Measurements from ENCODE around the gene FUBP1. TPM values are rescaled to one million over a fixed set of nuclear protein-coding genes. Genes with fewer than 3 reads are reported as not detected.
A peak's percentile ranks its signal among the peaks of the same experiment; 100 is the strongest.

The FUBP1 gene
- total and polyA plus RNA-seq, 9 of the 15 experiments (the other 6 are each of a cell fraction or from before 2014, with no cell fraction given), result 104 to 294 (median 213) TPM

DNA sequence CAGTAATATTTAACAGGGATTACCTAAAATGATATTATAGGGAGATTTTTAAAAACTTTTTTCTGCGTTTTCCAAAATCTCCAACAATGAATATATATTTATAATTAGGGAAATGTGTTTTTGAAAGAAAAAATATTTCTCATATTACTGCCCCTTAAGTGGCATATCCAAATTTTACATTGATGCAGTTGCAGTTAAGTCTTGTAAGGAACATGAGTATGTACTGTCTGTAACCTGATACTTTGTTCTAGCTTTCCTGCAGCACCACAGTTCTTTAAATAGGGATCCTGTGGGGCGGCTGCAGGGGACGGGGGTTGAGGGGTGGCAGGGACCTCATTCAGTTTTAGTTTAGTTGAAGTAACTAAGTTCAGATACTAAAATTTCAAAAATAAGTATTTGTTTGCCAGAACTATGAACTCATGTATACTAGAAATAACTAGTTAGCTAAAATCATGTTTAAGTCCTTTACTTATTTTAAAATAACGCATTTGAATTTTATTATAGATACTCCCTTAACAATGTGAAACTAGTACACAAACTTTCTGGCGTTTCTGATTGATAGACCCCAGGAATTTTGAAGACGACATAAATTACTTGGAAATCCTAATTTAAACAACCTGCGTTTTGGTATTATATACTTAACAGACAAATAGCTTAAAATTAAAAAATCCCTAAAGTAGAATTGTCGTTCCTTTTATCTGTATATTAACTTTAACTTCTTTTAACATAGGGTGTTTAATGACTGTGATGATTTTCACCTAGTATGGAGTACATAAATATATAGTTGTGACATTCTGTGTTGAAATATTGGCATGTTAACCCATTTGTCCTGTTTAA, 25.2 kb upstream of the FUBP1 start (continued):
- peak; percentile 73; the same call in 1 of the 2 replicates for TF ChIP-seq ZSCAN29 (IDR thresholded peaks at IDR 0.05)
- no peak for TF ChIP-seq KDM2B (CRISPR knock-in tag; IDR thresholded peaks at IDR 0.05)
- TF ChIP-seq ZFP1 (CRISPR knock-in tag; IDR thresholded peaks at IDR 0.05), result peak; percentile 97
- peak; percentile 93 for TF ChIP-seq ZNF583 (CRISPR knock-in tag; IDR thresholded peaks at IDR 0.05)
- TF ChIP-seq ZBTB17 (CRISPR knock-in tag; IDR thresholded peaks at IDR 0.05), result peak; percentile 98
- TF ChIP-seq, protein P1, sequence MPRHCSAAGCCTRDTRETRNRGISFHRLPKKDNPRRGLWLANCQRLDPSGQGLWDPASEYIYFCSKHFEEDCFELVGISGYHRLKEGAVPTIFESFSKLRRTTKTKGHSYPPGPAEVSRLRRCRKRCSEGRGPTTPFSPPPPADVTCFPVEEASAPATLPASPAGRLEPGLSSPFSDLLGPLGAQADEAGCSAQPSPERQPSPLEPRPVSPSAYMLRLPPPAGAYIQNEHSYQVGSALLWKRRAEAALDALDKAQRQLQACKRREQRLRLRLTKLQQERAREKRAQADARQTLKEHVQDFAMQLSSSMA (CRISPR knock-in tag; IDR thresholded peaks at IDR 0.05), result peak; percentile 97
- TF ChIP-seq ARID2 (IDR thresholded peaks at IDR 0.05), result 0 out of 2 replicates have a peak, but pooled peaks have one; percentile 20
- peak; percentile 99 for TF ChIP-seq ZFPM2 (CRISPR knock-in tag; IDR thresholded peaks at IDR 0.05)
- peak; percentile 100 for TF ChIP-seq RFX7 (CRISPR knock-in tag; IDR thresholded peaks at IDR 0.05)
- TF ChIP-seq, protein P2, sequence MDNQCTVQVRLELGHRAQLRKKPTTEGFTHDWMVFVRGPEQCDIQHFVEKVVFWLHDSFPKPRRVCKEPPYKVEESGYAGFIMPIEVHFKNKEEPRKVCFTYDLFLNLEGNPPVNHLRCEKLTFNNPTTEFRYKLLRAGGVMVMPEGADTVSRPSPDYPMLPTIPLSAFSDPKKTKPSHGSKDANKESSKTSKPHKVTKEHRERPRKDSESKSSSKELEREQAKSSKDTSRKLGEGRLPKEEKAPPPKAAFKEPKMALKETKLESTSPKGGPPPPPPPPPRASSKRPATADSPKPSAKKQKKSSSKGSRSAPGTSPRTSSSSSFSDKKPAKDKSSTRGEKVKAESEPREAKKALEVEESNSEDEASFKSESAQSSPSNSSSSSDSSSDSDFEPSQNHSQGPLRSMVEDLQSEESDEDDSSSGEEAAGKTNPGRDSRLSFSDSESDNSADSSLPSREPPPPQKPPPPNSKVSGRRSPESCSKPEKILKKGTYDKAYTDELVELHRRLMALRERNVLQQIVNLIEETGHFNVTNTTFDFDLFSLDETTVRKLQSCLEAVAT (IDR thresholded peaks at IDR 0.05), result no peak; a peak in 3 of 4 replicates
- TF ChIP-seq RB1 (IDR thresholded peaks at IDR 0.05; ENCODE audit: low read depth), result no peak
- no peak for TF ChIP-seq ZNF184 (CRISPR knock-in tag; IDR thresholded peaks at IDR 0.05)
- TF ChIP-seq U2AF2 (optimal IDR thresholded peaks at IDR 0.05; ENCODE audit: low read depth, low read length), result no peak
- TF ChIP-seq GATAD2A (IDR thresholded peaks at IDR 0.05), result no peak
- TF ChIP-seq MEF2D (tag; conservative IDR thresholded peaks at IDR 0.05; ENCODE audit: low read depth), result no peak
- no peak; the same call in 1 of the 2 replicates for TF ChIP-seq JUND (IDR thresholded peaks at IDR 0.05; ENCODE audit: borderline replicate concordance, low read depth, low read length)
- no peak for TF ChIP-seq JUND (tag; IDR thresholded peaks at IDR 0.05; ENCODE audit: borderline replicate concordance, low read depth, low read length)
- TF ChIP-seq NCOA1 (IDR thresholded peaks at IDR 0.05; ENCODE audit: low read depth), result no peak
- TF ChIP-seq GTF2F1 (IDR thresholded peaks at IDR 0.05; ENCODE audit: low read depth, low read length), result peak; percentile 98
- TF ChIP-seq, protein P3, sequence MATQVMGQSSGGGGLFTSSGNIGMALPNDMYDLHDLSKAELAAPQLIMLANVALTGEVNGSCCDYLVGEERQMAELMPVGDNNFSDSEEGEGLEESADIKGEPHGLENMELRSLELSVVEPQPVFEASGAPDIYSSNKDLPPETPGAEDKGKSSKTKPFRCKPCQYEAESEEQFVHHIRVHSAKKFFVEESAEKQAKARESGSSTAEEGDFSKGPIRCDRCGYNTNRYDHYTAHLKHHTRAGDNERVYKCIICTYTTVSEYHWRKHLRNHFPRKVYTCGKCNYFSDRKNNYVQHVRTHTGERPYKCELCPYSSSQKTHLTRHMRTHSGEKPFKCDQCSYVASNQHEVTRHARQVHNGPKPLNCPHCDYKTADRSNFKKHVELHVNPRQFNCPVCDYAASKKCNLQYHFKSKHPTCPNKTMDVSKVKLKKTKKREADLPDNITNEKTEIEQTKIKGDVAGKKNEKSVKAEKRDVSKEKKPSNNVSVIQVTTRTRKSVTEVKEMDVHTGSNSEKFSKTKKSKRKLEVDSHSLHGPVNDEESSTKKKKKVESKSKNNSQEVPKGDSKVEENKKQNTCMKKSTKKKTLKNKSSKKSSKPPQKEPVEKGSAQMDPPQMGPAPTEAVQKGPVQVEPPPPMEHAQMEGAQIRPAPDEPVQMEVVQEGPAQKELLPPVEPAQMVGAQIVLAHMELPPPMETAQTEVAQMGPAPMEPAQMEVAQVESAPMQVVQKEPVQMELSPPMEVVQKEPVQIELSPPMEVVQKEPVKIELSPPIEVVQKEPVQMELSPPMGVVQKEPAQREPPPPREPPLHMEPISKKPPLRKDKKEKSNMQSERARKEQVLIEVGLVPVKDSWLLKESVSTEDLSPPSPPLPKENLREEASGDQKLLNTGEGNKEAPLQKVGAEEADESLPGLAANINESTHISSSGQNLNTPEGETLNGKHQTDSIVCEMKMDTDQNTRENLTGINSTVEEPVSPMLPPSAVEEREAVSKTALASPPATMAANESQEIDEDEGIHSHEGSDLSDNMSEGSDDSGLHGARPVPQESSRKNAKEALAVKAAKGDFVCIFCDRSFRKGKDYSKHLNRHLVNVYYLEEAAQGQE (IDR thresholded peaks at IDR 0.05; ENCODE audit: borderline replicate concordance), result peak; percentile 15; the same call in 1 of the 2 replicates
- TF ChIP-seq, protein P3 (CRISPR knock-in tag; IDR thresholded peaks at IDR 0.05; ENCODE audit: low read depth), result peak; percentile 83; the same call in 1 of the 2 replicates
